CD4-positive, alpha-beta T cell treated with Interferon gamma for 1 hour (primary cell): ENCODE data around the gene LIFR.

Experiments used
- DNase-seq: peaks from one replicate; pipeline ENCODE4 v3.0.0-alpha.2; 2020

LIFR gene

DNA sequence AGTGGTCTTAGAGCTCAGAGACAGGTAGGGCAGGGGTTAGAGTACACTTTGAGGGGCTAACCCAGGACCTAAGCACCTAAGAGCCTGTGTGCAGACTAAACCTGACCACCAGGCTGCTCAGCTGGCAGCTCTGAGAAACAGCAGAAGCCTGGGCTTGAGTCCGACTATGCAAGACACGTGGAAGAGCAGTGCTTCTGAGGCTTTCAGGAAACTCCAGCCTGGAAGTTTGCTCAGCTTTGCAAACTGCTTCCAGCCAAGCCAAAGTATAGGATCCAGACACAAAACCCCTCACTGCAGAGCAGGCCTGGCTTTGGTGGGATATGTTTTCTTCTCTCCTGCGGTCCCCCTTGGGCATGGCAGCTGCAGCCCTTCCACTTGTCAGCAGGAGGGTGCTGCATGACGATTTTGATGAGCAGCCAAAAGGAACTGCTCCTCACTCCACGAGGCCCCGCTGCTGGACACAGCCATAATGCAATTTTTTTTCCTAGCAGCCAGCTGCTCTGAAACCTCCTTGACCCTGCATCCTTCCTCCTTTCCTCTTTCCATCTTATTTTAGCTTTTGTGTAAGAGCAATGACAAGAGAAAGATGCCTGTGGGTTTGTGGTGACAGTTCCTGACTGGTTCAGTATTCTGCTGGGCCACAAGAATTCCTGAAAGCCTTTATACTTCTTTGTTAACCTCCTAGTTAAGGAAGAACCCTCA lies 123.1 kb downstream of the LIFR start:
- DNase-seq, result no peak

DNA sequence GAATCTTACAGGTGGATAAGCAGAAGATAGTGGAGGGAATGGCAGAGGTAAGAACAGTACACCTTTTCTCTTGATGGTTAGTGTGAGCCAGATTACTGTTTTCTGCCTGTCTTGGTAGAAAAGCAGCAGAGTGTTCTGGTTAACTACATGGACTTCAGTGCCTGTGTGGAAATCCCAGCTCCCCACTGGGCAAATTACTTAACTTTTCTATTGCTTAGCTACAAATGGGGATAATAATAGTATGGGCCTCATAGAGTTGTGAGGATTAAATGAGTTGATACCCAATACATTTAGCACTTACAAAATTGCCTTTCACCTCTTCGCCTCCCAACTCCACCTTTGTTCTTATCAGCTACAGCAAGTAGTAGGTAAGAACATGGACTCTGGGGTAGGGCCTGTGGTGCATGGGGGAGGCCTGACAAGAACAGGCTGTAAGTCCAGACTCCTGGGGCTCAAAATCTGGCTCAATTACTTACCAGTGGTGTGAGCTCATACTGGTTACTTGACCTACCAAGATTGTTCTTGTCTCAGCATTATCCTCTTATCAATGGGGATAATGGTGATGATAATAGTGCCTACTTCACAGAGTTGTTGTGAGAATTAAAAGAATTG lies 125.1 kb downstream of the LIFR start:
- DNase-seq, result no peak

DNA sequence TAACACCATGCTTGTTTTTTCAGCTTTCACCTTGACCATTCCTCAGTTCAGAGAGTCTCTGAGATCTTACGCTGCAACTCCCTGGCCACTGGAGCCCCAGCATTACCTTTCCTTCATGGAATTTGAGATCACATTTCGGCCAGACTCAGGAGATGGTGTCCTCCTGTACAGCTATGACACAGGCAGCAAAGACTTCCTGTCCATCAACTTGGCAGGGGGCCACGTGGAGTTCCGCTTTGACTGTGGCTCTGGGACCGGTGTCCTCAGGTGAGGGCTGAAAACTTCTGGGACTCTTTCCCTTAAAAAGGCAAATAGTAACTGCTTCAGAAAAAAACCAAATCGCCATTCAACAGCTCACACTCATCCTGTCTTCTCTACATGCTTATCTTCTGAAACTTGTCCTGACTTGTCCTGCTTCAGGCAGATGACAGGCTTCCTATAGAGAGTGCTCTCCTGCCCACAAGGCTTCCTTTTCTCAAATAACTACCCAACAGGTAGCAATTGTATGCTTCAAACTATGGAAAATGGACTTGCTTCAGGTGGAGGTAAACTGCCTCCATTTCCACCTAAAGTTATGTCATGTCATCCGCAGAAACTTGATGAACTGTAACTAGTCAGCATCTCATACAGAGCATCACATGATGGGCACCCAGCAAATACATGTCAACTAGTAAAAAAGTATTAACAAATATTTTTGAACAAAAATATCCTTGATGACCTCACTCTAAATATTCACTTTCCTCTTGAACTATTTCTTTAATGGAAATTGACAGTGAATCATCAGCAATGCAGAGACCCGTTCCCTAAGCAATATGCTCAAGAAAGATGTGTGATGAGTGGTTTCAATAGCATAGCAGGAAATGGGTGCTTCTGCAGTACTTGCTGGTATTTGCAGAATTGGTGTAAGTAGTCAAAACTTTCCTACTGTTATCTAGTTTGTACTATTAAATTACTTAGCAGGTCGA lies 129.2 kb downstream of the LIFR start:
- no peak for DNase-seq

DNA sequence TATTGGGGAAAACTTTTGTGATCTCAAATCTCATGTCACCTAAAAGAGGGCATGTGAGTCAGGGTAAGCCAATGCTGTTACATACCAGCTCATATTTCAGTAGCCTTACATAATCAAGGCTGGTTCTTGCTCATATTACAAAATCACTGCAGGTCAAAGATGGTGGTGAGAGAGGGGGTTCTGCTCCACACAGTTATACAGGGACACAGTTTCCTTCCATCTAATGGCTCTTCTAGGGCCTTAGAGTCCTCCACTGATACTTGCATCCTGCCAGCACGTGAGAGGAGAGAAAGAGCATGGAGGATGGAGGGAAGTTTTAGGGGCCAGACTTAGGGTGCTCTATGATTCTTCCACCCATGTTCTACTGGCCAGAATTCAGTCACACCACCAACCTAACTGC lies 130.0 kb downstream of the LIFR start:
- DNase-seq, result no peak
